DND-41 (cell line): Measurements from ENCODE around the gene RPS4Y1.

ENCODE experiments used
- ATAC-seq: fragments of 200-7000 bp; cut with Tn5 transposase; 3 replicates; pipeline ENCODE4 v1.9.1; 2021; ENCODE audit warnings: low read depth; ENCODE audit not compliant: insufficient read depth
- DNase-seq: peaks from one replicate; pipeline ENCODE4 v3.0.0-alpha.2; 2020
- H2AFZ ChIP-seq: 2 replicates; pipeline ENCODE4 v1.6.0; 2012; ENCODE audit warnings: low read depth, low read length
- H3K27ac ChIP-seq: 2 replicates; pipeline ENCODE4 v1.5.1; 2012; ENCODE audit warnings: low read length, inconsistent platforms
- H3K27me3 ChIP-seq: fragments of 200-600 bp; sonication (generic); 2 replicates; pipeline ENCODE4 v1.6.0; 2012; ENCODE audit warnings: low read length, mild to moderate bottlenecking, inconsistent platforms; ENCODE audit not compliant: insufficient read depth, poor library complexity
- H3K36me3 ChIP-seq: 2 replicates; pipeline ENCODE4 v1.5.1; 2012; ENCODE audit warnings: low read length, inconsistent platforms; ENCODE audit not compliant: insufficient read depth
- H3K4me1 ChIP-seq: 2 replicates; pipeline ENCODE4 v1.5.1; 2012; ENCODE audit warnings: mild to moderate bottlenecking, low read length; ENCODE audit not compliant: insufficient read depth
- H3K4me2 ChIP-seq: 2 replicates; pipeline ENCODE4 v1.6.0; 2012; ENCODE audit warnings: mild to moderate bottlenecking, moderate library complexity, low read length, inconsistent platforms; ENCODE audit not compliant: insufficient read depth
- H3K4me3 ChIP-seq, 2 experiments: fragments of 200-600 bp in 1 of 2; shearing (Covaris generic) in 1 of 2; 2 replicates each; pipeline ENCODE4 v1.5.1; 2012 to 2016; ENCODE audit warnings: inconsistent platforms in 2 of 2, low read length in 2 of 2, mild to moderate bottlenecking in 2 of 2, low read depth in 1 of 2, moderate library complexity in 1 of 2
- H3K79me2 ChIP-seq: 2 replicates; pipeline ENCODE4 v1.6.0; 2012; ENCODE audit warnings: low read length, inconsistent platforms; ENCODE audit not compliant: insufficient read depth
- H3K9ac ChIP-seq: 2 replicates; pipeline ENCODE4 v1.6.0; 2012; ENCODE audit warnings: low read depth, mild to moderate bottlenecking, inconsistent platforms, low read length, moderate library complexity
- H3K9me3 ChIP-seq: 2 replicates; pipeline ENCODE4 v1.5.1; 2012; ENCODE audit warnings: low read length, moderate library complexity, mild to moderate bottlenecking, inconsistent platforms; ENCODE audit not compliant: insufficient read depth, severe bottlenecking
- H4K20me1 ChIP-seq: 2 replicates; pipeline ENCODE4 v1.6.0; 2012; ENCODE audit warnings: low read length; ENCODE audit not compliant: insufficient read depth
- EZH2 ChIP-seq: IDR thresholded peaks from 3 replicates; pipeline ENCODE4 v1.6.1; 2012; ENCODE audit warnings: borderline replicate concordance, low read depth, mild to moderate bottlenecking, moderate library complexity, low read length, inconsistent platforms; ENCODE audit not compliant: severe bottlenecking
- TF ChIP-seq, protein P1 (sequence below): IDR thresholded peaks from 2 replicates; pipeline ENCODE4 v1.5.1; 2012; ENCODE audit warnings: borderline replicate concordance, low read length, moderate library complexity, mild to moderate bottlenecking; ENCODE audit not compliant: poor library complexity, severe bottlenecking; ENCODE audit errors: extremely low read depth

The RPS4Y1 gene

DNA sequence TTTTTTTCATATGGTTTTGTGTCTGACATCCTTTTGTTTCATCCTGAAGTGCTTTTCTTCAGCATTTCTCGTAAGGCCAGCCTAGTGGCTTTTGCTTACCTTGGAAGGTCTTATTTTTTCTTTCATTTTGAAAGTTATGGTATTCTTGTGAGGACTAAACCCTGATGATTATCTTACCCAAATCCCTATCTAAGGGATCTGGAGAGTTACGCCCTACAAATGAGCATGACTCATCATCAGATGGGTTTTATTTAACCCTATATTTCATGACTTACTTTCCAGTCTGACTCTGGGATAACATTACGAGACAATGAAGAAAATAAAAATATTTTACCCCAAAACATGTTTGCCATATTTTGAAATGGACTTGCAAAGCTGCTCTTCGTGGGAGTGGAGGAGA lies 18.4 kb downstream of the RPS4Y1 start:
- ATAC-seq (no peak), DNase-seq (no peak)
- Histone ChIP-seq H3K27me3 (no peaks in the 10 kb centered on the region), H3K9me3 (no peaks in the 10 kb centered on the region), H3K4me3 (no peak overlapping the region), H3K27ac (no peak overlapping the region), H2AFZ (no peak overlapping the region), H3K9ac (no peak overlapping the region), H3K36me3 (peaks cover 96% of the 10 kb centered on the region), H3K4me1 (peaks cover 16% of the 10 kb centered on the region; the same call in 1 of the 2 replicates), H3K79me2 (peaks cover 96% of the 10 kb centered on the region), H4K20me1 (peaks cover 3% of the 10 kb centered on the region; the same call in 1 of the 2 replicates), H3K4me2 (no peak overlapping the region)
- no peak for TF ChIP-seq EZH2
- TF ChIP-seq, protein P1, sequence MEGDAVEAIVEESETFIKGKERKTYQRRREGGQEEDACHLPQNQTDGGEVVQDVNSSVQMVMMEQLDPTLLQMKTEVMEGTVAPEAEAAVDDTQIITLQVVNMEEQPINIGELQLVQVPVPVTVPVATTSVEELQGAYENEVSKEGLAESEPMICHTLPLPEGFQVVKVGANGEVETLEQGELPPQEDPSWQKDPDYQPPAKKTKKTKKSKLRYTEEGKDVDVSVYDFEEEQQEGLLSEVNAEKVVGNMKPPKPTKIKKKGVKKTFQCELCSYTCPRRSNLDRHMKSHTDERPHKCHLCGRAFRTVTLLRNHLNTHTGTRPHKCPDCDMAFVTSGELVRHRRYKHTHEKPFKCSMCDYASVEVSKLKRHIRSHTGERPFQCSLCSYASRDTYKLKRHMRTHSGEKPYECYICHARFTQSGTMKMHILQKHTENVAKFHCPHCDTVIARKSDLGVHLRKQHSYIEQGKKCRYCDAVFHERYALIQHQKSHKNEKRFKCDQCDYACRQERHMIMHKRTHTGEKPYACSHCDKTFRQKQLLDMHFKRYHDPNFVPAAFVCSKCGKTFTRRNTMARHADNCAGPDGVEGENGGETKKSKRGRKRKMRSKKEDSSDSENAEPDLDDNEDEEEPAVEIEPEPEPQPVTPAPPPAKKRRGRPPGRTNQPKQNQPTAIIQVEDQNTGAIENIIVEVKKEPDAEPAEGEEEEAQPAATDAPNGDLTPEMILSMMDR: no peak

DNA sequence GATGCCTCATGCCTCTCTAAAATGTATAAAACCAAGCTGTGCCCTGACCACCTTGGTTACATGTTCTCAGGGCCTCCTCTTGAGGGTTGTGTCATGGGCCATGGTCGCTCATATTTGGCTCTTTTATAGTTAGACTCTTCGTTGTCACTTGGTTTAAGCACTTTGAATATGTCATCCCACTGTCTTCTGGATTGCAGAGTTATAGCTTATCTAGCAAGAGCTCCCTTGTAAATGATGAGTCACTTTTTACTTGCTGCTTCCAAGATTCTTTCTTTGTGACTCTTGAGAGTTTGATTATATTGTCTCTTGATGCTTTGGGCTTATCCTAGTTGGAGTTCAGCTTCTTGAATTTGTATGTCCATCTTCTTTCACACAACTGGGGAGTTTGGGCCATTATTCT lies 19.1 kb downstream of the RPS4Y1 start:
- H2AFZ ChIP-seq: no peak overlapping the region
- H3K27me3 ChIP-seq: no peaks in the 10 kb centered on the region
- H3K4me1 ChIP-seq: peaks cover 10% of the 10 kb centered on the region; the same call in 1 of the 2 replicates
- H3K4me2 ChIP-seq: no peak overlapping the region
- H3K4me3 ChIP-seq: no peak overlapping the region
- H3K36me3 ChIP-seq: peaks cover 96% of the 10 kb centered on the region
- H3K27ac ChIP-seq: no peak overlapping the region
- TF ChIP-seq EZH2: no peak
- TF ChIP-seq, protein P1: no peak
- peaks cover 91% of the 10 kb centered on the region for H3K79me2 ChIP-seq
- peaks cover 3% of the 10 kb centered on the region; the same call in 1 of the 2 replicates for H4K20me1 ChIP-seq
- ATAC-seq (no peak), DNase-seq (no peak)
- no peaks in the 10 kb centered on the region for H3K9me3 ChIP-seq
- H3K9ac ChIP-seq: no peak overlapping the region

DNA sequence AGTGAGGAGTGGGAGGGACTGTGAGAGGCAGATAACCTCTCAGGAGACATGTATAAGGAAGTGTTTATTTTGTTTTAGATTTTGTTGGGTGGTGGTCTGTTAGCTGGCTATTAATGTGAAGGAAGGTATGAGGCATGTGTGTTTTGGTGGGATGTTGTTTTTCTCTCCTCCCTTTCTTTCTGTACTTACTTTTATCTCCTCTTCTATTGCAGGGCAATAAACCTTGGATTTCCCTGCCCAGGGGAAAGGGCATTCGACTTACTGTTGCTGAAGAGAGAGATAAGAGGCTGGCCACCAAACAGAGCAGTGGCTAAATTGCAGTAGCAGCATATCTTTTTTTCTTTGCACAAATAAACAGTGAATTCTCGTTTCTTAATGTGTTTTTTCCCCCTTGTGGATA lies 25.2 kb downstream of the RPS4Y1 start:
- H3K27me3 ChIP-seq: no peaks in the 10 kb centered on the region
- H3K27ac ChIP-seq: no peak overlapping the region
- no peaks in the 10 kb centered on the region; the same call in 1 of the 2 replicates for H4K20me1 ChIP-seq
- DNase-seq: no peak
- H3K4me2 ChIP-seq: no peak overlapping the region
- no peak for ATAC-seq
- peaks cover 66% of the 10 kb centered on the region for H3K36me3 ChIP-seq
- no peak overlapping the region for H2AFZ ChIP-seq
- TF ChIP-seq EZH2: no peak
- TF ChIP-seq, protein P1: no peak
- no peak overlapping the region for H3K9ac ChIP-seq
- no peak overlapping the region for H3K4me3 ChIP-seq
- peaks cover 32% of the 10 kb centered on the region for H3K79me2 ChIP-seq
- no peaks in the 10 kb centered on the region for H3K4me1 ChIP-seq
- H3K9me3 ChIP-seq: no peaks in the 10 kb centered on the region

DNA sequence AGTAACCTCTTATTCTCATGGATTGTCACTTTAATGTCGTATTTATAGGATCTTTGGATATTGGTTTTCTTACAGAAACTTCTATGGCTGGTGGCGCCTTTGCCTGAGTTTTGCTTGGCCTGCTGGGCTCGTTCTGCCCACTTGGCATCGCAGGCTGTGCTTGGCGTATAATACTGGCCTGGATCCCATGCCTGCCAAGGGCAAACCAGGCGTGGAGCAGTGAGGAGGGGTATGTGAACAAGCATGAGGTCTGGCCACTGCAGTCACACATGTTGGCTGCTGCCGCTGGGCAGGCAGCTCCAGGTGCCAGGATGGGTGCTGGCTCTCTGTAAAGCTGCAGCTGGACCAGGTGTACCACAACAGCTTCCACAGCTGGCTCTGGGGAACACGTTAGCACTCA lies 26.1 kb downstream of the RPS4Y1 start:
- no peak for ATAC-seq

More for the DNA sequence above, 26.1 kb downstream of the RPS4Y1 start:
- Histone ChIP-seq H3K9me3 (peaks cover 6% of the 10 kb centered on the region), H3K9ac (no peak overlapping the region), H3K4me2 (no peak overlapping the region), H3K4me1 (no peaks in the 10 kb centered on the region), H3K27ac (no peak overlapping the region), H4K20me1 (no peaks in the 10 kb centered on the region; the same call in 1 of the 2 replicates), H3K4me3 (no peak overlapping the region), H3K79me2 (peaks cover 23% of the 10 kb centered on the region), H2AFZ (no peak overlapping the region), H3K27me3 (no peaks in the 10 kb centered on the region), H3K36me3 (peaks cover 57% of the 10 kb centered on the region)
- no peak for DNase-seq
- TF ChIP-seq EZH2: no peak
- TF ChIP-seq, protein P1: no peak
